Keratinocyte (primary cell): ENCODE measurements around the gene SFPQ. TPM values are rescaled to one million over a fixed set of nuclear protein-coding genes. Genes with fewer than 3 reads are reported as not detected.

Source experiments
- DNase-seq: peaks from one replicate; pipeline ENCODE4 v3.0.0-alpha.2; 2011; ENCODE audit warnings: low read depth, missing footprints, low spot score
- FAIRE-seq: peaks from 2 replicates; lab custom pipeline; 2011; peaks lifted over from hg19 to GRCh38; lab: Jason Lieb, UNC
- H2AFZ ChIP-seq: 2 replicates; pipeline ENCODE4 v1.6.0; 2012; ENCODE audit warnings: low read length, control low read depth, inconsistent platforms; ENCODE audit not compliant: control insufficient read depth
- H3K27ac ChIP-seq: 2 replicates; pipeline ENCODE4 v1.5.1; 2011; ENCODE audit warnings: low read length; ENCODE audit not compliant: control insufficient read depth, insufficient read depth
- H3K27me3 ChIP-seq: 3 replicates; pipeline ENCODE4 v1.6.0; 2011; ENCODE audit warnings: low read length; ENCODE audit not compliant: control insufficient read depth, insufficient read depth; ENCODE audit errors: extremely low read depth
- H3K36me3 ChIP-seq, 2 experiments: 2 replicates in 1 of 2; 3 replicates in 1 of 2; pipeline ENCODE4 v1.5.1; 2011; ENCODE audit warnings: low read length in 2 of 2, mild to moderate bottlenecking in 1 of 2; ENCODE audit not compliant: control insufficient read depth in 2 of 2, insufficient read depth in 2 of 2; ENCODE audit errors: extremely low read depth in 1 of 2
- H3K4me1 ChIP-seq: 3 replicates; pipeline ENCODE4 v1.5.1; 2011; ENCODE audit warnings: low read length; ENCODE audit not compliant: control insufficient read depth, insufficient read depth; ENCODE audit errors: extremely low read depth
- H3K4me2 ChIP-seq: 3 replicates; pipeline ENCODE4 v1.6.0; 2011; ENCODE audit warnings: low read depth, low read length; ENCODE audit not compliant: control insufficient read depth, insufficient read depth; ENCODE audit errors: extremely low read depth
- H3K4me3 ChIP-seq, 3 experiments: fragments of 200-600 bp in 1 of 3; sonication (generic) in 1 of 3; 2 replicates in 2 of 3; 3 replicates in 1 of 3; pipeline ENCODE4 v1.5.1; 2011 to 2016; ENCODE audit warnings: low read length in 3 of 3, mild to moderate bottlenecking in 3 of 3, control low read depth in 2 of 3, inconsistent platforms in 1 of 3, low read depth in 1 of 3, mixed read lengths in 1 of 3, mixed run types in 1 of 3, moderate library complexity in 1 of 3; ENCODE audit not compliant: control insufficient read depth in 2 of 3, insufficient read depth in 2 of 3; ENCODE audit errors: extremely low read depth in 1 of 3
- H3K79me2 ChIP-seq: 2 replicates; pipeline ENCODE4 v1.6.0; 2012; ENCODE audit warnings: low read length; ENCODE audit not compliant: control insufficient read depth, insufficient read depth
- H3K9ac ChIP-seq: 3 replicates; pipeline ENCODE4 v1.6.0; 2011; ENCODE audit warnings: low read length; ENCODE audit not compliant: control insufficient read depth, insufficient read depth; ENCODE audit errors: extremely low read depth
- H3K9me1 ChIP-seq: 3 replicates; pipeline ENCODE4 v1.6.0; 2011; ENCODE audit warnings: low read length; ENCODE audit not compliant: control insufficient read depth, insufficient read depth; ENCODE audit errors: extremely low read depth
- H3K9me3 ChIP-seq: 2 replicates; pipeline ENCODE4 v1.5.1; 2012; ENCODE audit warnings: low read depth, low read length; ENCODE audit not compliant: control insufficient read depth
- H4K20me1 ChIP-seq: 3 replicates; pipeline ENCODE4 v1.6.0; 2011; ENCODE audit warnings: low read length; ENCODE audit not compliant: control insufficient read depth, insufficient read depth; ENCODE audit errors: extremely low read depth
- CTCF ChIP-seq, 3 experiments: IDR thresholded peaks in 1 of 3; conservative IDR thresholded peaks in 1 of 3; optimal IDR thresholded peaks in 1 of 3; 2 replicates in 2 of 3; 3 replicates in 1 of 3; pipeline versions ENCODE3 to v1.5.1; 2011; ENCODE audit warnings: low read length in 3 of 3, mild to moderate bottlenecking in 3 of 3, moderate library complexity in 2 of 3, control low read depth in 1 of 3, inconsistent platforms in 1 of 3; ENCODE audit not compliant: insufficient read depth in 2 of 3; ENCODE audit errors: extremely low read depth in 1 of 3
- EZH2 ChIP-seq: IDR thresholded peaks from one replicate; pipeline ENCODE4 v1.6.1; 2012; ENCODE audit warnings: inconsistent platforms, mild to moderate bottlenecking, low read length, moderate library complexity
- dilution Hi-C: fragments of 300-500 bp; cut with MboI; formaldehyde crosslinking; loops from one replicate; pipeline ENCODE4 v1.7.0; 2020; ENCODE audit warnings: low sequenced_read_pairs; ENCODE audit not compliant: extremely low pct_ligation_motif_present
- polyA plus RNA-seq, 5 experiments: library from polyadenylated mRNA; depleted of rRNA in 3 of 5; stranded (reverse) in 3 of 5; stranded (forward) in 1 of 5; unstranded in 1 of 5; fragments of >200 nt; gene quantifications; 1 replicate in 1 of 5; 2 replicates in 3 of 5; 3 replicates in 1 of 5; pipeline versions ENCODE4 v1.2.1 to v1.2.3, GENCODE V29; 2011 to 2012; ENCODE audit warnings: missing spikeins in 2 of 5, low read depth in 1 of 5, low replicate concordance in 1 of 5

The SFPQ gene
- polyA plus RNA-seq, 1 donor (not counting 4 experiments of a cell fraction or from before 2014, with no cell fraction given) = 150 TPM

GRCh38 chr1:35178295-35178695 is 14.7 kb downstream of the SFPQ start:
- Histone ChIP-seq H3K4me2 (no peak overlapping the region), H3K27ac (no peak overlapping the region), H3K9me3 (no peaks in the 10 kb centered on the region), H2AFZ (no peak overlapping the region), H3K4me1 (no peaks in the 10 kb centered on the region), H3K79me2 (peaks cover 40% of the 10 kb centered on the region), H3K27me3 (no peaks in the 10 kb centered on the region), H3K4me3 (no peak overlapping the region), H3K9me1 (no peaks in the 10 kb centered on the region), H3K9ac (no peak overlapping the region), H4K20me1 (peaks cover 32% of the 10 kb centered on the region), H3K36me3 (peaks cover 38 to 69% of the 10 kb centered on the region in 2 experiments)
- dilution Hi-C loops = no loop called here
- TF ChIP-seq CTCF (optimal IDR thresholded peaks at IDR 0.05 in 1 of 3, IDR thresholded peaks at IDR 0.05 in 1 of 3, conservative IDR thresholded peaks at IDR 0.05 in 1 of 3; ENCODE audit: extremely low read depth in 1 of 3, insufficient read depth in 2 of 3, low read length in 3 of 3) = no peak
- no peak for TF ChIP-seq EZH2
- FAIRE-seq (no peak), DNase-seq (no peak)

DNA sequence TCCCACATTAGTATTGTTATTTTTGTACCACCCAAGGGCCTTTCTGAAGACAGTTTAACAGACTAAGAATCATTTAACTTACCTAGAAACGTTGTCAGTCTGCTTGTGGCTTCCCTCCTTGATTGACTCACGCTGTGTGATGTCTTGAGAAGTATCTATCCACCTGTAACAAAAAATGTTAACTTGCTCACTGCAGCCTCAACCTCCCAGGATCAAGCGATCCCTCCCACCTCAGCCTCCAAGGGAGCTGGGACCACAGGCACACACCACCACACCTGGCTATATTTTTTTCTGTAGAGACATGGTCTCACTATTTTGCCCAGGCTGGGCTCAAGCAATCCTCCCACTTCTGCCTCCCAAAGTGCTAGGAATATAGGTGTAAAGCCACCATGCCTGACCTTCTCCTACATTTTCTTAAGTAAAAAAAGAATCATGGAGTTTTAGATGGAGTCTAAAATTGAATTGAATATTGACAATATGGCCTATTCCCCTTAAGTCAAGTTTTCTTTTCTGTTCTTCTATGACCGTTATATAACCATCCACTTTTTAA is 15.6 kb downstream of the SFPQ start:
- Histone ChIP-seq H3K4me3 (no peak overlapping the region), H3K79me2 (peaks cover 32% of the 10 kb centered on the region), H3K4me1 (no peaks in the 10 kb centered on the region), H2AFZ (no peak overlapping the region), H3K36me3 (peaks cover 33 to 61% of the 10 kb centered on the region in 2 experiments), H3K9me1 (no peaks in the 10 kb centered on the region), H3K9ac (no peak overlapping the region), H4K20me1 (peaks cover 27% of the 10 kb centered on the region), H3K9me3 (no peaks in the 10 kb centered on the region), H3K27ac (no peak overlapping the region), H3K27me3 (no peaks in the 10 kb centered on the region), H3K4me2 (no peak overlapping the region)
- DNase-seq (no peak), FAIRE-seq (no peak)
- dilution Hi-C loops = no loop called here
- TF ChIP-seq CTCF (optimal IDR thresholded peaks at IDR 0.05 in 1 of 3, IDR thresholded peaks at IDR 0.05 in 1 of 3, conservative IDR thresholded peaks at IDR 0.05 in 1 of 3; ENCODE audit: extremely low read depth in 1 of 3, insufficient read depth in 2 of 3, low read length in 3 of 3) (no peak), EZH2 (no peak)
